KBM-7 (cell line): ENCODE results near the gene USP7.
"Not testable (repeated sequence)": the region's sequence is repeated elsewhere in the genome, so short reads cannot be mapped to it uniquely, and the experiment has no call there.

Experiments used
- DNase-seq: peaks from one replicate; pipeline ENCODE4 v3.0.0-alpha.2; 2015
- in situ Hi-C: fragments of 300-500 bp; cut with MboI; formaldehyde crosslinking; loops from 2 replicates; pipeline ENCODE4 v1.14.3; 2020; ENCODE audit warnings: low sequenced_read_pairs, low pct_unique_long_range_greater_than_20kb, mixed read lengths

The USP7 gene

DNA sequence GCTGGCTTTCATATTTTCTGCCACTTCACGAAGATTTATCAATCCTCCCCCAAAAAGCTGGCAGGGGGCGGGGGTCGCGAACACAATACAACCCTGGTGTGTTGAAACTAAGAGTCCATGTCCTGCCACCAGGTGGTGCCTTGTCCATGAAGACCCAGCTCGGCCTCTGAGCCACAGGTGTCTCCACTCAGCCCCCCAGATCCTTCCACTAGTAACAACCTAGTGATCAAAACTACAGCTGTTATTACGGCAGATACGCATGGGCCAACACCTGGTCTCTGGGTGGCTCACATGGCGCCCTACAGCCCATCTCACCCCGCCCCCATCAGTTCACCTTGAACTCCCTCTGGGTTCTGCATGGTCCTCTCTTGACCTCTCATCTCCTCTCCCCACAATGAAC is 27.7 kb downstream of the USP7 start:
- DNase-seq = no peak
- in situ Hi-C loops = no loop called here

DNA sequence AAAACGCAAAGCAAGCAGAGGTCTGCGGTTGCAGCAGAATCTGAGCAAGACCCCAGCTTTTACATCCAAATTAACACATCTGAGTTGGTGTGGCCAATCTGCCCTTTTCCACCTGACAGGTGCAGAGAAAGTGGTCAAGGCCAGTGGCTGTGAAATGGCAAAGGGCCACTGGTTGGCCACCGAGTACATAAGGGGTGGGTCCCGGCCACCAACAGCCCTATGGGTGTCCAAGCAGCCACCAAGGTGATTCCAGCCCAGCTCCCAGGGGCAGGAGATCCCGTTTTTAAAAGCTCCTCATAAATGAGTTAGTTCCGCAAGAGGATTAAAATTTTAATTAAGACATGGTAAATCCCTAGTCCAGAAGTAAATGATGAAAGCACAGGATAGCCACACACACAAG is 29.1 kb downstream of the USP7 start:
- in situ Hi-C loops = no loop called here
- no peak for DNase-seq

DNA sequence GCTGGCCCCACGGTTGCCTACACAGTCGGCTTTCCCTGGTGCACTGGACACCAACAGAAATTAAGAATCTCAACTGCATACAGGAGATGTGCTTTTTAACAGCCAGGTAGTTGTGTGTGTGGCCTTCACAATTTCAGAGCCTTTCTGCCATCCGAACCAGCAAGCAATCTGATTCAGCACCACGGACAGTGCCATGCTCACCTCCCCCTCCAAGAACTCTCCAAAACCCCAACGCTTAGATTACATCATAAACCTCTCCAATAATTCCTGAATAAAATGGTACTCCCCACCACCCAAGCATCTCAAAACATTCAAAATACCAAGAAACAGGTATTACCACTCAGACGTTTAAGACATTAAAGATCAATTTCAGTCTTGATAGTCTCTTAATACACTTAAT is 31.8 kb downstream of the USP7 start:
- in situ Hi-C loops = no loop called here
- peak; percentile 74 for DNase-seq

DNA sequence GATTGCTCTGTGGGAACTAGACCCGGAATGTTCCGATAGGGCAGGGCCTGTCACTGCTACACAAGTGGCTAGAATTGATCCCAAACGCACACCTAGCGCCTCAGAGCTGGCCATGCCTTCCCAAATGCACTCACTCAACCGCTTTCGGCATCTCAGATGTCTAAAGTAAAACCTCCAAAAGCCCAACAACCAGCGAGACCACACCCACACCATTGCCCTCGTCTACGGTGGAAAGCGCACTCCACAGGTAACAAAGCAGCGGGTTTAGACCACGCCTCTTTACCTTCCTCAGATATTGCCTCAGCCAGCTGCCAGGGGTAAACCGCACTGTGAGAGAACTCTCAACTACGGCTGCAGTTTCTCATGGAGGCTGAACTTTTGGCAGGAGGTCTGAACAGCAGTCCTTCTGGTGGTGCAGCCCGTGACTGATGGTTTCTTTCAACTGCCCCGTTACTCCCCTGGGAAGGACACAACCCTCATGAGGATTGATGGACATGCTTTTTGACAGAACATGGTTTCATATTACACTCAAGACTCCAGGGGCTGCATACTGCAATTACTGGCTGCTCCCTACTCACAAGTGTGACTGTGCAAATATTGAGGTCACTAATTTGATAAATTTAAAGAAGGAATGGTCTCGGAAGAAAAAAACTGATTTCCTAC is 34.5 kb downstream of the USP7 start:
- in situ Hi-C loops = no loop called here
- DNase-seq = no peak

DNA sequence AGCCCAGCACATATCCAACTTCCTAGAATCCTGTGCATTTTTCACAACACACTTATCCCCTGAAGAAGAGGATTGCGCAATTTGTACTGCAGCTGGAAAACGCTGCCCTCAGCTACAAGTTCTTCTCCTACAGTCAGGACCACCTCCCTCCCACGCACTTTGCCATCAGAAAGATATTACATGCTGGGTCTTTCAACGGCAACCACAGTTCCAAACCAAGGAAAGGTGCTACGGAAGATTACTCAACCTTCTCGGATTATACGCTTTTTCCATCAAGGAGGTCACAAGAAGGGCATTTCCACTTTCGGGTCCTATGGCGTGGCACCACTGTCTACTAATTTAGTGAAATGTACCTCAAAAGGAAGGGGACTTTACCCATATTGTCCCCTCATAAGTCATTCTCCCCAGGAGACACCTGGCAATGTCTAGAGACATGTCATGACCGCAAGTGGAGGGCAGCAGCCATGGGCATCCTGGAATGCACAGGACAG is 35.2 kb downstream of the USP7 start:
- DNase-seq = peak; percentile 81
- in situ Hi-C loops = no loop called here

DNA sequence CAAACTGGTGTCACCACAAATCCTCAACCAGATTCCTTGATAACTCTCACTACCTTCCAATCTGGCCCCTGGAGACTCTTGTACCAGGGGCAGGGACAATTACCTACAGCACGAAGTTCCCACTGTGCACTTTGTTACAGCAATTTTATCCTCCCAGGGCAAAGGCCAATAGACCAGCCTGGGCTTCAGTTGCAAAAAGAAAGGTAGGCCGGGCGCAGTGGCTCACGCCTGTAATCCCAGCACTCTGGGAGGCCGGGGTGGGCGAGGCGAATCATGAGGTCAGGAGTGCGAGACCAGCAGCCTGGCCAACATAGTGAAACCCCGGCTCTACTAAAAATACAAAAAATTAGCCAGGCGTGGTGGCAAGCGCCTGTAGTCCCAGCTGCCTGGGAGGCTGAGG is 36.9 kb downstream of the USP7 start:
- no peak for DNase-seq

DNA sequence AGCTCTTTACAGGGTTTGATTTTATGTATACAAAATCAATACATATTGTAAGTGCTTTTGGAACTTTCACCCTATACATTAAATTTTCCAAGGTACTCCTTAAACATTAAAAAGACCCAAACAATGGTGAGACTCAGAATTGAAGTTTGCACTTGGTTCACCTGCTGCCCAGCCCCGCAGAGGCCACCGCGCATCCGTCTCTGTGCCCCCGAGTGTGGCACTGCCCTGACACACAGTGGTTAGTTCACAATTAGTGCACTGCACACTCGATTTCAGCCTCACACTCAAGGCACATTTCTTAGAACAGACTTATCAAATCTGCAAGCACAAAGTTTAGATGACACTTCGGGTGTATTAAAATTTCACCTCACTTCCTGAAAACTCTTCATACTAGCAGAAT is 38.3 kb downstream of the USP7 start:
- in situ Hi-C loops = no loop called here
- no peak for DNase-seq

More for the DNA sequence above, 36.9 kb downstream of the USP7 start:
- in situ Hi-C loops = no loop called here

DNA sequence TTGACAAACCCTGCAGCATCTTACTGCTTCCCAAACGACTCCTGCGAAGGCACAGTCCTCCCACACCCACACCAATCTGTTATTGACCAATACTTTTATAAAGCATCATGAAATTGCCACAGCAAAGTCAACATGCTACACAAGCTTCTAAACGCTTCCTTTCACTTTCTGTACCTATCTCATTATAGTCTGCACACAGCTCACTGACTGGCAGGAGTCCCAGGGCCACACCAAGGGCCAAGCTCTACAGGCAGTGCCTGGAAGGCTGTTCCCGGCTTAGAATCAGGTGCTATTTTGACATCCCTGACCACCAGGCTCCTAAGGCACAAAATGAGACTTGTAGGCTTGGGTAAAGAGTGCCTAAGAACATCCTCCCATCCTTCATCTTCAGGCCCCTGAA is 39.5 kb downstream of the USP7 start:
- no peak for DNase-seq
- in situ Hi-C loops = no loop called here

DNA sequence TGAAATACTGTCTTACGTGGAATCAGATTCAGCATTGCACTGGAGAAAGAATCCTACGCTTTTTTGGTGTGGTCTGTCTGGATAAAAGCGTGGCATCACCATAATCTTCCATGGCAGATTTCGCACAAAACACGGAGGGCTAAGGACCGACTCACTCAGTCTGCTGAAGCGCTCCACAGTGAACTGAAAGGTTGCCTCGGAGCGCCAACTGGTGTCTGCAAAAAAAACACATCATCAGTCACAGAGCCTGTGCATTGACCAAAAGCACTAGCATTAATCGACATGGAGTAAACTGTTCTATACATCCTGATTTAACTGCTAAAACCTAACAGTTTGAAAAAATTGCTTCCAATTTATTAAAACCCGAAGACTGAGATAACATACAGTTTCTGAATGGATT is 40.5 kb downstream of the USP7 start:
- DNase-seq = no peak
- in situ Hi-C loops = no loop called here

DNA sequence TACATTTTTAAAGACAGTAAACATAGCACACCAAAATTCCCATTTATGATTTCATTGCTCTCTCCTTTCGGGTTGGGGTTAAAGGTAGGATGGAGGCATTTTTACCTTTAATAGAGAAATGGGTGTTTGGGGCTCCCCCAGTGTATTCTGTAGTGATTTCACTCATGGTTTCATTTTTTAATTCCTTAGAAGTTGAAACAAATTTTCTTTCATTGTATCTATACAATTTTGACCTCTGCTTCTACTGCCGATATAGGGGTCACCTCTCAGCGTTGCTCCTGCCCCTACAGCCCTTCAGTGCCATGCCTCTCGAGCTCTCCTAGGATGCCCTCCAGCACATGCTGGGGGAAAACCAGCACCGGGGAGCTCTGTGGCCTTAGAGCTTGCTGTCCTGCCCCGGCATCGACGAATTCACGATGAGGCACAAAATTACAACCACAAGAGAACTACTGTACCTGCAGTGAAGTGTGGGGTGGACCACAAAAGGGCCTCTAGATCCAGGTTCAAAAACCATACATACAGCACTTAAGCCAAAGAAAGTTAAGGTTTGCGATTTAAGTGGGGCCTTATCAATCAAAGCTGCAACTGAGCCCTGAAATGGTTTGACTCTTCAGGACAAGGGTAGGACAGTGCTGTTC is 42.2 kb downstream of the USP7 start:
- DNase-seq = no peak
- in situ Hi-C loops = no loop called here

DNA sequence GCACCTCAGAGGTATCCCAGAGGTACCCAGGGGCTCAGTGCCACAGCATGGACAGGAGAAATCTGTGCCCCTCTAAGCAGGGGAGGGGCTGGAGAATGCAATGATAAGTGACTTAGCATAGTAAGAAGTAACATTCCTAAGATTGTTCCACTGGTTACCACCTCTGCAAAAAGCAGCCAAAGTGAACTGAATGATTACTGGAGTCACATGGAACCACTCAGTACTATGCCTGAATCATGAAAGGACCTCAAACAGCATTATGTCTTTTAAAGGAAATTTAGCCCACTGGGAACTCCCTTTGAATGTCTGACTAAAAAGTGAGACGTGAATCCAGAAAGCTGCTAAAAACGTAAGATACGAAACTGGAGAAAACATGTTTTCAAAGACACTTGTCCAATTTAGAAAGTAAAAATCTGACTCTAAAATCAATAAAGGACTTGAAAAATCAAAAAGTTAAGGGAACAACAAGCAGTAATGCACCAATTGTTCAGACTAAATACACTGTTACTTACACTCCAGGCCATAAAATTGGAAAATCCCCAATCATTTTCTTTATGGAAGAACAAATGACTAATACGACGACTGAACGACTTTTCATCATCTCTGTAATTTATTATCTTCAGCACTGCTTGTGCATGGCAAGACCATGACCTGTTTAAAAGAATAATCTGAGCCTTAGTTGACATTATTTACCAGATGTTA is 42.9 kb downstream of the USP7 start:
- DNase-seq = no peak
- in situ Hi-C loops = no loop called here

DNA sequence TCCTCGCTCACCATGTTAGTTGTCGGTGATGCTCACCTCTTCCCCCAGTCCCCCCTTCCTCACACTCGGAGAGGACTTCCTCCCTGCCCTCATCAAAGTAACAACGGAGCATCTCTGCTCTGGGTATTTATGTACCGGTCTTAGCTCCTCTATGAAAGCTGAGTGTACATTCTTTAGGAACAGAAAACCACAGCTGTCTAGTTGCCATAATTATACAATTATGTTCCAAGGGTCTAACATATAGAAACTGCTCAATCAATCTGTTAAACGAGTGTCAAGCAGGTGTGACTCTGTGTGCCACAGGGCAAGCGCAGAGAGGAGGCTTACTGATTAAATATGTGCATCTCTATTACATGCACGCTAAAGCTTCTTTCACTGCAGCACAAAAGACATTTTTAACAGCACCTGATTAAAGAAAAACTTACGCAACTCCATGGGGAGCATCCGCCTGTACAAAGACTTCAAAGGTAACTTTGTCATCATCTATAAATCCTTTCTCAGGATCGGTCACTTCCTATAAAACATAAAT is 43.7 kb downstream of the USP7 start:
- in situ Hi-C loops = no loop called here
- DNase-seq = no peak

DNA sequence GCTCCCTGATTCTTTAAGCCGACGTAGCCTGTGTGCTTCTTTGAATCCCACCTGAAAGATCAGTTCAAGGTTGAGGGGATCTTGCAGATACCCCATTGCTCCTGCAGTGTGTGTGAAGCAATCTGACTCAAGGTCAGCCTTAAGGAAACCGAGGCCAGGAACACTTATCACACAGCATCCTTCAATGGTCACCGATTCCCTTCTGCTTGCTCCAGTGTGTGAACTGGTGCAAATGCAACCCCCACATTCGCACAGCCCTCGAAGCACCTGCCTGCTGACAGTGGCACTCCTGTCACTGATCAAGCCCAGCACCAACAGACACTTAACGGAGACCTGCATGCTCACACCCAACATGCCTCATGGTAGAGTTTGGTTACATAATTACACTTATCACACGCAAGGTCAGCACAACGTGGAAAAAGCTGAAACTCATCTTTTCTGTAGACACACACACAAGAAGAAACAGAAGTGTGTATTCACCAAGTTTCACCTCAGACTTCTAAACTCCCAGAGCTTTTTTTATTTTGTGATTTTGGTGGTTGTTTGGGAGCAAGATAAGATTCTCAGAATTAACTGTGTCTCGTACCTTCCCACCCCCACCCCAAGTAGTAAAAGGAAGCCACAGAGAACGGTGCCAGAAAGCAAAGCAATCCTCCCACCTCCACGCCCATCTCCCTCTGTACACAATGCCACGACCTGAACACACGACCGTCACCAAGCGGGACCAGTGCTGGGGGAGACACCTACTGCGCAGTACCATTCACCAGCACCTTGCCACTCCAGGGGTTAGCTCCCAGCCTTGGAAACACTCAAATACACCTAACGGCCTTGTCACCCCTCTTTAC is 44.4 kb downstream of the USP7 start:
- DNase-seq = peak; percentile 23
- in situ Hi-C loops = no loop called here

DNA sequence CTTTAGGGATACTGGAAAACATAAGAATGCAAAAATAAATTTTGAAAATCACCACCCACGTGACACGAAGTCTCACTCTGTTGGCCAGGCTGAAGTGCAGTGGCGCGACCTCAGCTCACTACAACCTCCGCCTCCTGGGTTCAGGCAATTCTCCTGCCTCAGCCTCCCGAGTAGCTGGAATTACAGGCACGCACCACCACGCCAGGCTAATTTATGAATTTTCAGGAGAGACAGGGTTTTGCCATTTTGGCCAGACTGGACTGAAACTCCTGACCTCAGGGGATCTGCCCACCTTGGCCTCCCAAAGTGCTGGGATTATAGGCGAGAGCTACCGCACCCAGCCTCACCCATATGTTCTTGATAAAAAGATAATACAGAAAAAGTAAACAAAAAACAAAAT is 46.4 kb downstream of the USP7 start:
- DNase-seq, in situ Hi-C loops: not testable (repeated sequence)

DNA sequence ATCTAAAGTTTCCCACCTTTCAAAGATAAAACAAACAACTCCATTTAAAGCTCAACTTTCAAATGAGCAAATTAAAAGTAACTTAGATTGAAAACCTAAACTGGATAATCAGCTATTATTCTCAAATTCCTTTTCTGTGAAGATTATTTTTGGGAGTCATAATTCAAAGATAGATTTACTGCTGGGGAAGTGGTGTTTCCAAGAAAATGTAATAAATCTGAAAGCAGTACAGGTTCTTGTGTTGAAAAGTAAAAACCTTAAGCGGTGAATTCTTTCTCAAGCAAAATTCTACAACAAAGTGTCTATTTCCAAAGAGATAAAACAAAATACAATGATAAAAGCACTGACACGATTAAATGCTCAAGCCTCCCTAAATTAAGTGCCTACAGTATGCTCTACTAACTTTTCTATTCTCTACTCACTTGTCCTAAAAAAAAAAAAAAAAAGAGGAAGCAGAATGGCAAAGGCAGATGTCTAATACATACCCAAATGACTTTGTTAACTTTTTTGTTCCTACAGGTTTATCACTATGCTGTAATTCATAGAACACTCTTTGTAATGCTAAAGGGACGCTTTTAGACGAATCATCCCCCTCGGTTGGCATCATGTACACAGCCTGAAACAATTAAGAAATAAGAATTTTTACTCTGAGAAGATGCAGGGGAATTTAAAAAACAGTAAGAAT is 47.0 kb downstream of the USP7 start:
- peak; percentile 56 for DNase-seq
- in situ Hi-C loops = no loop called here

DNA sequence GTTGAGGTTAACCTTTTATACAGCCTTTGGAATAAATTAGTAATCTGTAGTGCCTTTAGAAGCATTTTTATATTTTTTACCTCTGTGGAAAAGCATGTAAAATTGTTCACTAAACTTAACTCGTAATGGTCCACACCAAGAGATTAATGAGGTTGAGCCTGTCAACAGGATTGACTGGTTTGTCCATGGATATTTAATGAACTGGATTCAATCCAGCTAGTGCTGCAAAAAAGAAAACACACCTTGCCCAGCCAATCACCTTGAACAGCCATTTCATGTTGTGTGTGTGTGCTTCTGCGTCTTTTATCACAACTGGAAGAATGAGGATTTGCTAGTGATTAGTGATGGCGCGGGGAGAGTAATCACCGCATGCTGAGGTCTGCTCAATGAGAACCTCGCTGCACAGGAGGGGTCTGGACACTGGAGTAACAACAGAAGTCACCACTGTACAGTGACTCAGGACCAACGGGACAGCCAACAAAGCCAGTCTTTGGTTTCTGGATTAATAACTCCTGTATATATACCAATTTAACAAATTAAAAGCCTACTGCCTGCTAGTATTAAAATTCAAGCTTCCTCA is 47.9 kb downstream of the USP7 start:
- in situ Hi-C loops = no loop called here

DNA sequence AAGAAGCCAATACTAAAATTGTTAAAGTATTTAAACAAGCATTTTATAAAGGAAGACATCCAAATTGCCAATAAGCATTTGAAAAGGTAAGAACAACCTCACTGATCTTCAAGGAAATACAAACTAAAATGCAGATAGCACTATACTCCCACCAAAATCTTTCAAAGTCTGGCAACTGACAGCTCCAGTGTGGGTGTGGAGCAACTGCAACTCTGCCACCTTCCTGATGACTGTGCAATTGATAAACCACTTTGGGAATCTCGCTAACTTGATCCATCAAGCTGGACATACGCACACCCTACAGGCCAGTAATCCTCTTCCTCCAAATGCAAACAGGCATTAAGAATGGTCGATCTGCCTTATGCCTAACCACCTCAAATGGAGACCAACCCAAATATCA is 49.6 kb downstream of the USP7 start:
- in situ Hi-C loops = no loop called here
- no peak for DNase-seq

More for the DNA sequence above, 47.9 kb downstream of the USP7 start:
- no peak for DNase-seq

DNA sequence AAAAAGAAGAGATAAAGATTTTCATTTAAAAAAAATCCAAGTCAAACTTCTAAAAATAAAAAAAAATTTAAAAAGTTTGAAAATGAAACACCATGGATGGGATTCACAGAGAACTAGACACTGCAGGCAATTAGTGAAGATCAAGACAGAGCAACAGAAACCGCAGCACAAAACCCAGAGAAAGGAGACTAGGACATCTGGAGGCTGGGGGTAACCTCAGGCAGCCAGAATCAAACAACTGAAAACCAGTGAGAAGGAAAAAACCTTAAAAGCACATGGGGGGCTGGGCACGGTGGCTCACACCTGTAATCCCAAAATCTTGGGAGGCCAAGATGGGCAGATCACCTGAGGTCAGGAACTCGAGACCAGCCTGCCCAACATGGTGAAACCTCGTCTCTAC is 50.9 kb downstream of the USP7 start:
- in situ Hi-C loops = no loop called here
- no peak for DNase-seq
